H1 (cell line): Measurements from ENCODE around the gene RBM19. TPM values are rescaled to one million over a fixed set of nuclear protein-coding genes. Genes with fewer than 3 reads are reported as not detected.
A peak's percentile ranks its signal among the peaks of the same experiment; 100 is the strongest.

Experiments
- CTCF ChIA-PET: fragments of 300-600 bp; sonication (Branson Sonifier 250); formaldehyde crosslinking; loops from one replicate; lab custom pipeline; 2021; ENCODE audit not compliant: partially characterized antibody; lab: Charles Lee
- POLR2A ChIA-PET: fragments of 300-600 bp; sonication (Branson Sonifier 250); formaldehyde crosslinking; loops from one replicate; lab custom pipeline; 2021; ENCODE audit warnings: inconsistent platforms; ENCODE audit not compliant: partially characterized antibody; lab: Charles Lee
- DNase-seq, 2 experiments: peaks; one replicate each; pipeline versions ENCODE4 v3.0.0 to v3.0.0-alpha.2; 2010 to 2022; ENCODE audit warnings: low spot score in 2 of 2, low read depth in 1 of 2, mixed read lengths in 1 of 2
- FAIRE-seq: peaks from 2 replicates; lab custom pipeline; 2011; peaks lifted over from hg19 to GRCh38; lab: Jason Lieb, UNC
- H2AFZ ChIP-seq: 2 replicates; pipeline ENCODE4 v1.8.1; 2012; ENCODE audit warnings: low read length, inconsistent platforms
- H2AK5ac ChIP-seq: 2 replicates; pipeline ENCODE4 v1.6.1; 2013; ENCODE audit warnings: low read depth, low read length
- H2BK120ac ChIP-seq: replicated peaks from 2 replicates; pipeline ENCODE3; 2013; ENCODE audit warnings: low read depth, low read length, inconsistent platforms
- H2BK12ac ChIP-seq: 2 replicates; pipeline ENCODE4 v1.6.1; 2013; ENCODE audit warnings: low read depth, low read length
- H2BK15ac ChIP-seq: 2 replicates; pipeline ENCODE4 v1.6.1; 2013; ENCODE audit warnings: low read length
- H2BK20ac ChIP-seq: 2 replicates; pipeline ENCODE4 v1.6.1; 2013; ENCODE audit warnings: low read length
- H2BK5ac ChIP-seq: 2 replicates; pipeline ENCODE4 v1.6.1; 2013; ENCODE audit warnings: low read depth, low read length
- H3K14ac ChIP-seq: 2 replicates; pipeline ENCODE4 v1.6.1; 2013; ENCODE audit warnings: inconsistent platforms; ENCODE audit not compliant: insufficient read length
- H3K18ac ChIP-seq: 2 replicates; pipeline ENCODE4 v1.6.1; 2013; ENCODE audit warnings: low read length; ENCODE audit errors: extremely low read depth
- H3K23ac ChIP-seq: 2 replicates; pipeline ENCODE4 v1.6.1; 2013; ENCODE audit warnings: inconsistent platforms; ENCODE audit not compliant: insufficient read length
- H3K23me2 ChIP-seq: 2 replicates; pipeline ENCODE4 v1.6.1; 2013; ENCODE audit warnings: low read depth, low read length
- H3K27ac ChIP-seq: 2 replicates; pipeline ENCODE4 v1.6.1; 2011; ENCODE audit warnings: low read depth, low read length, inconsistent platforms
- H3K27me3 ChIP-seq, 4 experiments: replicated peaks in 1 of 4; 1 replicate in 1 of 4; 2 replicates in 3 of 4; pipeline versions ENCODE4 v1.6.1 to v1.8.1; 2011 to 2013; ENCODE audit warnings: low read length in 3 of 4, mild to moderate bottlenecking in 3 of 4, inconsistent platforms in 2 of 4, mixed read lengths in 2 of 4, moderate library complexity in 1 of 4; ENCODE audit not compliant: control insufficient read depth in 3 of 4, insufficient read depth in 3 of 4; ENCODE audit errors: extremely low read depth in 1 of 4
- H3K36me3 ChIP-seq, 4 experiments: 2 replicates each; pipeline versions ENCODE4 v1.6.1 to v1.8.1; 2011 to 2013; ENCODE audit warnings: mild to moderate bottlenecking in 4 of 4, low read length in 3 of 4, moderate library complexity in 2 of 4, control low read depth in 1 of 4, inconsistent platforms in 1 of 4; ENCODE audit not compliant: insufficient read depth in 4 of 4, control insufficient read depth in 2 of 4
- H3K4ac ChIP-seq: replicated peaks from 2 replicates; pipeline ENCODE3; 2013; ENCODE audit warnings: low read length, low read depth, mixed read lengths, inconsistent platforms; ENCODE audit not compliant: insufficient read length
- H3K4me1 ChIP-seq, 4 experiments: replicated peaks in 1 of 4; 1 replicate in 1 of 4; 2 replicates in 3 of 4; pipeline versions ENCODE4 v1.6.1 to v1.8.1; 2011 to 2013; ENCODE audit warnings: low read length in 3 of 4, inconsistent platforms in 2 of 4, mixed read lengths in 1 of 4; ENCODE audit not compliant: insufficient read depth in 4 of 4, control insufficient read depth in 3 of 4
- H3K4me2 ChIP-seq, 2 experiments: 2 replicates each; pipeline versions ENCODE4 v1.6.1 to v1.8.1; 2011 to 2013; ENCODE audit warnings: low read depth in 2 of 2, low read length in 2 of 2, control low read depth in 1 of 2, inconsistent platforms in 1 of 2, mild to moderate bottlenecking in 1 of 2; ENCODE audit not compliant: insufficient read depth in 1 of 2
- H3K4me3 ChIP-seq, 4 experiments: fragments of 200-600, 300-600 bp in 1 of 4; sonication (generic), shearing (Covaris generic), sonication (Bioruptor Twin) in 1 of 4; 2 replicates each; pipeline versions ENCODE4 v1.5.1 to v1.8.1; 2011 to 2016; ENCODE audit warnings: low read length in 4 of 4, low read depth in 3 of 4, control low read depth in 2 of 4, inconsistent platforms in 2 of 4, mild to moderate bottlenecking in 2 of 4, mixed read lengths in 1 of 4, moderate library complexity in 1 of 4; ENCODE audit not compliant: insufficient read depth in 2 of 4; ENCODE audit errors: extremely low read depth in 1 of 4
- H3K56ac ChIP-seq: replicated peaks from 2 replicates; pipeline ENCODE3; 2013; ENCODE audit warnings: low read depth, mild to moderate bottlenecking, mixed read lengths, low read length, inconsistent platforms; ENCODE audit not compliant: insufficient read length
- H3K79me1 ChIP-seq: 2 replicates; pipeline ENCODE4 v1.6.1; 2013; ENCODE audit warnings: low read depth, low read length, control low read depth
- H3K79me2 ChIP-seq, 2 experiments: 2 replicates each; pipeline versions ENCODE4 v1.6.1 to v1.8.1; 2012 to 2013; ENCODE audit warnings: low read length in 2 of 2, mild to moderate bottlenecking in 2 of 2, inconsistent platforms in 1 of 2; ENCODE audit not compliant: insufficient read depth in 2 of 2, control insufficient read depth in 1 of 2
- H3K9ac ChIP-seq, 4 experiments: replicated peaks in 1 of 4; 1 replicate in 1 of 4; 2 replicates in 3 of 4; pipeline versions ENCODE4 v1.6.1 to v1.8.1; 2011 to 2013; ENCODE audit warnings: low read depth in 3 of 4, low read length in 3 of 4, control low read depth in 2 of 4, mild to moderate bottlenecking in 2 of 4, moderate library complexity in 2 of 4, inconsistent platforms in 1 of 4; ENCODE audit errors: extremely low read depth in 1 of 4
- H3K9me3 ChIP-seq, 2 experiments: 2 replicates each; pipeline versions ENCODE4 v1.6.1 to v1.8.1; 2012 to 2013; ENCODE audit warnings: mild to moderate bottlenecking in 2 of 2, moderate library complexity in 2 of 2, control low read depth in 1 of 2, inconsistent platforms in 1 of 2, low read depth in 1 of 2, low read length in 1 of 2, mixed read lengths in 1 of 2; ENCODE audit not compliant: insufficient read depth in 2 of 2
- H4K20me1 ChIP-seq, 2 experiments: replicated peaks in 1 of 2; 2 replicates each; pipeline versions ENCODE3 to v1.8.1; 2011 to 2013; ENCODE audit warnings: inconsistent platforms in 2 of 2, low read length in 2 of 2, mild to moderate bottlenecking in 1 of 2; ENCODE audit not compliant: insufficient read depth in 2 of 2, control insufficient read depth in 1 of 2
- H4K5ac ChIP-seq: 2 replicates; pipeline ENCODE4 v1.6.1; 2013; ENCODE audit warnings: low read length, low read depth, mixed read lengths, inconsistent platforms; ENCODE audit not compliant: insufficient read length
- H4K8ac ChIP-seq: 2 replicates; pipeline ENCODE4 v1.8.0; 2013; ENCODE audit warnings: mild to moderate bottlenecking, moderate library complexity, low read length, inconsistent platforms; ENCODE audit not compliant: insufficient read depth; ENCODE audit errors: extremely low read depth
- H4K91ac ChIP-seq: replicated peaks from 2 replicates; pipeline ENCODE3; 2013; ENCODE audit warnings: low read length, mixed read lengths, inconsistent platforms; ENCODE audit not compliant: insufficient read length
- ASH2L ChIP-seq: fragments of 200-600, 300-600 bp; sonication (generic); IDR thresholded peaks from one replicate; pipeline ENCODE4 v1.7.1; 2017; ENCODE audit warnings: low read length
- ATF2 ChIP-seq: IDR thresholded peaks from 2 replicates; pipeline ENCODE4 v1.6.1; 2012; ENCODE audit warnings: low read length, inconsistent platforms
- BACH1 ChIP-seq: IDR thresholded peaks from 2 replicates; pipeline ENCODE4 v1.6.1; 2012; ENCODE audit warnings: low read length, improper control_type of control experiment
- CHD2 ChIP-seq: IDR thresholded peaks from 2 replicates; pipeline ENCODE4 v1.6.1; 2012; ENCODE audit warnings: low read length, improper control_type of control experiment
- EP300 ChIP-seq, 2 experiments: IDR thresholded peaks; 1 replicate in 1 of 2; 2 replicates in 1 of 2; pipeline ENCODE4 v1.6.1; 2011 to 2012; ENCODE audit warnings: low read depth in 2 of 2, low read length in 2 of 2, mild to moderate bottlenecking in 2 of 2, borderline replicate concordance in 1 of 2, inconsistent platforms in 1 of 2, moderate library complexity in 1 of 2
- MAX ChIP-seq: IDR thresholded peaks from 2 replicates; pipeline ENCODE4 v1.6.1; 2012; ENCODE audit warnings: inconsistent platforms
- POLR2AphosphoS5 ChIP-seq: IDR thresholded peaks from 2 replicates; pipeline ENCODE4 v1.6.1; 2011; ENCODE audit warnings: low read depth, low read length
- POU5F1 ChIP-seq: IDR thresholded peaks from 2 replicates; pipeline ENCODE4 v1.6.1; 2011; ENCODE audit warnings: low read depth, mild to moderate bottlenecking, low read length, moderate library complexity
- TBP ChIP-seq: IDR thresholded peaks from 2 replicates; pipeline ENCODE4 v1.6.1; 2011; ENCODE audit warnings: low read depth, low read length, improper control_type of control experiment
- TCF12 ChIP-seq: IDR thresholded peaks from 2 replicates; pipeline ENCODE4 v1.6.1; 2011; ENCODE audit warnings: low read depth, mild to moderate bottlenecking, low read length
- WGBS, 2 experiments: shearing (Covaris generic) in 1 of 2; methylation state at CpG; one replicate each; pipeline versions ENCODE4 v1.1.6 to v1.1.7; 2013 to 2015; ENCODE audit warnings: low lambda C conversion rate in 2 of 2, mixed read lengths in 2 of 2, inconsistent platforms in 1 of 2, low coverage in 1 of 2, missing lambda C conversion rate in 1 of 2; ENCODE audit not compliant: insufficient replicate concordance in 2 of 2, insufficient coverage in 1 of 2, insufficient read length in 1 of 2; ENCODE audit errors: extremely low coverage in 1 of 2, missing lambda C conversion rate in 1 of 2; 5-methylcytosine and 5-hydroxymethylcytosine counted together
- polyA plus RNA-seq, 7 experiments: library from polyadenylated mRNA; depleted of rRNA in 3 of 7; stranded (reverse) in 5 of 7; unstranded in 2 of 7; fragments of >200 nt in 5 of 7; fragments of 200-250 nt in 2 of 7; gene quantifications; 1 replicate in 5 of 7; 2 replicates in 1 of 7; 4 replicates in 1 of 7; pipeline versions ENCODE4 v1.2.1 to v1.2.3, GENCODE V29; 2011 to 2013; ENCODE audit warnings: missing spikeins in 2 of 7, mixed read lengths in 2 of 7
- total RNA-seq: library from RNA; stranded (reverse); fragmentation: NEBNext Ultra II Directional; extraction: Animal tissue kit (Norgen Biotek cat#: 25700); gene quantifications from 2 replicates; pipeline ENCODE4 v1.2.1, GENCODE V29; 2021

Gene RBM19
- total and polyA plus RNA-seq, 2 of the 8 experiments (the other 6 are each of a cell fraction or from before 2014, with no cell fraction given), result 23.4 to 61.9 TPM

GRCh38 chr12:113861708-113862312, 104.3 kb downstream of the RBM19 start:
- H3K4me1 ChIP-seq, result peaks cover 23 to 47% (median 35%) of the 10 kb centered on the region in 4 experiments
- H4K5ac ChIP-seq, result peak overlapping the region; percentile 3
- H4K91ac ChIP-seq, result peak overlapping the region; percentile 59
- H2AK5ac ChIP-seq, result peak overlapping the region; percentile 96; the same call in 1 of the 2 replicates
- no peak overlapping the region for H3K14ac ChIP-seq
- H2BK15ac ChIP-seq, result no peak overlapping the region
- peak overlapping the region; percentile 15 for H3K4ac ChIP-seq
- CTCF ChIA-PET, result interaction anchor here (0.7 to 4.6 kb wide), 17 partner anchors 11 to 374 kb away, joined by 3 to 36 read pairs (median 4); no protein-coding TSS in a partner anchor
- no peaks in the 10 kb centered on the region for H3K23me2 ChIP-seq
- 0 out of 2 replicates have a peak overlapping the region, but pooled peaks have one; percentile 64 for H4K8ac ChIP-seq
- H4K20me1 ChIP-seq, result no peaks in the 10 kb centered on the region
- peak overlapping the region; percentile 88 for H3K18ac ChIP-seq
- H3K56ac ChIP-seq, result no peak overlapping the region
- FAIRE-seq, result peak; percentile 82
- H3K79me1 ChIP-seq, result no peaks in the 10 kb centered on the region
- POLR2A ChIA-PET, result interaction anchor here (0.7 to 2.9 kb wide), 18 partner anchors 9 to 252 kb away, joined by 3 to 14 read pairs (median 4); no protein-coding TSS in a partner anchor
- H3K4me3 ChIP-seq, result peak overlapping the region in 2 of 4 experiments; percentile 3 to 41; a peak in 3 of 8 replicates
- H3K27me3 ChIP-seq, result no peaks in the 10 kb centered on the region
- 77% methylated on average over 9 of the region's 9 CpGs; no CpG with 5 or more reads in 1 of the 2 experiments for WGBS, 2 experiments
- peak overlapping the region; percentile 93 for H2BK5ac ChIP-seq
- no peak for DNase-seq
- no peak overlapping the region; a peak in 2 of 7 replicates for H3K9ac ChIP-seq
- H3K9me3 ChIP-seq, result no peaks in the 10 kb centered on the region
- no peak overlapping the region for H3K23ac ChIP-seq
- peaks cover 0 to 4% (median 2%) of the 10 kb centered on the region in 4 experiments; a peak in 2 of 8 replicates for H3K36me3 ChIP-seq
- H2BK12ac ChIP-seq, result peak overlapping the region; percentile 91; the same call in 1 of the 2 replicates
- peak overlapping the region; percentile 67 for H2BK20ac ChIP-seq
- H2AFZ ChIP-seq, result no peak overlapping the region
- peak overlapping the region; percentile 24 for H2BK120ac ChIP-seq
- no peaks in the 10 kb centered on the region for H3K79me2 ChIP-seq
- H3K27ac ChIP-seq, result peak overlapping the region; percentile 67; the same call in 1 of the 2 replicates
- peak overlapping the region; percentile 41 to 65; a peak in 3 of 4 replicates for H3K4me2 ChIP-seq
- TF ChIP-seq ATF2, result no peak
- 0 out of 2 replicates have a peak, but pooled peaks have one; percentile 14 for TF ChIP-seq MAX
- peak; percentile 60; the same call in 1 of the 2 replicates for TF ChIP-seq TCF12
- TF ChIP-seq BACH1, result no peak
- TF ChIP-seq CHD2, result no peak
- peak; percentile 80 for TF ChIP-seq POU5F1
- peak; percentile 25 for TF ChIP-seq ASH2L
- 0 out of 2 replicates have a peak, but pooled peaks have one; percentile 21 for TF ChIP-seq POLR2AphosphoS5
- no peak for TF ChIP-seq TBP
- peak in 1 of 2 experiments; percentile 55; a peak in 1 of 3 replicates for TF ChIP-seq EP300 (IDR thresholded peaks at IDR 0.05; ENCODE audit: borderline replicate concordance in 1 of 2, low read depth in 2 of 2, low read length in 2 of 2)
